ENCODE data around the gene EML1. TPM values are rescaled to one million over a fixed set of nuclear protein-coding genes. Genes with fewer than 3 reads are reported as not detected.

The EML1 gene
- total RNA-seq, 2 experiments from 2014 or later: not detected

GRCh38 chr14:99757331-99758070 lies 35.7 kb upstream of the EML1 start:
- Histone ChIP-seq H3K27ac (ENCODE audit: low read depth, low read length, poor library complexity, severe bottlenecking) (no peak overlapping the region), H3K9me2 (ENCODE audit: insufficient read depth, low read length) (no peaks in the 10 kb centered on the region), H3K79me2 (ENCODE audit: insufficient read depth, low read depth, low read length) (no peaks in the 10 kb centered on the region), H3K36me3 (ENCODE audit: insufficient read depth, low read length) (no peaks in the 10 kb centered on the region), H3K9me3 (ENCODE audit: low read length) (no peaks in the 10 kb centered on the region), H3K4me2 (ENCODE audit: low read length) (no peak overlapping the region), H3K4me3 (ENCODE audit: low read depth, low read length, poor library complexity, severe bottlenecking) (no peak overlapping the region), H2AFZ (ENCODE audit: low read length) (no peak overlapping the region), H4K20me1 (ENCODE audit: insufficient read depth, low read length) (no peaks in the 10 kb centered on the region), H3K4me1 (ENCODE audit: insufficient read depth, low read length, poor library complexity, severe bottlenecking) (peaks cover 4% of the 10 kb centered on the region)
- intact Hi-C loops (cut with micrococcal nuclease; ENCODE audit: unreplicated experiment): no loop called here
- POLR2A ChIA-PET: no interaction called here
- TF ChIP-seq EZH2phosphoT487 (IDR thresholded peaks at IDR 0.05; ENCODE audit: borderline replicate concordance, low read depth, low read length): no peak
- no peak for TF ChIP-seq CTCF (conservative IDR thresholded peaks at IDR 0.05; ENCODE audit: low read length)
- BruUV-seq (replicated peaks): no TSS peak
- CTCF ChIA-PET (ENCODE audit: unreplicated experiment): no interaction called here
- DNase-seq (ENCODE audit: low spot score): no peak

GRCh38 chr14:99758121-99758821 lies 34.9 kb upstream of the EML1 start:
- intact Hi-C loops (cut with micrococcal nuclease; ENCODE audit: unreplicated experiment): no loop called here
- H2AFZ ChIP-seq (ENCODE audit: low read length): no peak overlapping the region
- ChIA-PET CTCF (ENCODE audit: unreplicated experiment) (no interaction called here), POLR2A (no interaction called here)
- H3K27ac ChIP-seq (ENCODE audit: low read depth, low read length, poor library complexity, severe bottlenecking): no peak overlapping the region
- no TSS peak for BruUV-seq (replicated peaks)
- H3K4me1 ChIP-seq (ENCODE audit: insufficient read depth, low read length, poor library complexity, severe bottlenecking): no peaks in the 10 kb centered on the region
- no peak overlapping the region for H3K4me2 ChIP-seq (ENCODE audit: low read length)
- H3K9me2 ChIP-seq (ENCODE audit: insufficient read depth, low read length): no peaks in the 10 kb centered on the region
- no peaks in the 10 kb centered on the region for H3K79me2 ChIP-seq (ENCODE audit: insufficient read depth, low read depth, low read length)
- no peaks in the 10 kb centered on the region for H3K36me3 ChIP-seq (ENCODE audit: insufficient read depth, low read length)
- H3K9me3 ChIP-seq (ENCODE audit: low read length): no peaks in the 10 kb centered on the region
- no peak overlapping the region for H3K4me3 ChIP-seq (ENCODE audit: low read depth, low read length, poor library complexity, severe bottlenecking)
- TF ChIP-seq EZH2phosphoT487 (IDR thresholded peaks at IDR 0.05; ENCODE audit: borderline replicate concordance, low read depth, low read length): no peak
- TF ChIP-seq CTCF (conservative IDR thresholded peaks at IDR 0.05; ENCODE audit: low read length): no peak
- DNase-seq (ENCODE audit: low spot score): no peak
- H4K20me1 ChIP-seq (ENCODE audit: insufficient read depth, low read length): no peaks in the 10 kb centered on the region
